ENCODE data around the gene LRRFIP2. TPM values are rescaled to one million over a fixed set of nuclear protein-coding genes. Genes with fewer than 3 reads are reported as not detected.
"Not testable (repeated sequence)": the region's sequence is repeated elsewhere in the genome, so short reads cannot be mapped to it uniquely, and the experiment has no call there.

Gene LRRFIP2
- total RNA-seq, 1 donor from 2014 or later, result 60.1 TPM

DNA sequence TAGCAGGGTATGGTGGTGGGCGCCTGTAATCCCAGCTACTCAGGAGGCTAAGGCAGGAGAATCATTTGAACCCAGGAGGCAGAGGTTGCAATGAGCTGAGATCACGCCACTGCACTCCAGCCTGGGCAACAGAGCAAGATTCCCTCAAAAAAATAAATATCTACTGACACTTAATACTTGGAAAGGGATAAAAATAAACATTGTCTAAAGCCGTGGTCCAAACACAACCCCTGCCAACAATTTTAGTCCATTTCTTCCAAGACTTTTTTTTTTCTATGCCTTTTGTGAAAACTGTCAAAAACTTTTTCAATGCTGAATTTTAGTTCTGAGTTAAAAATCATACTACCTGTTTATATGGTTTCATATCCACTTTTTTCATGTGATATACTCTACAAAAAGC, 131.7 kb downstream of the LRRFIP2 start:
- peak; percentile 72 for ATAC-seq
- intact Hi-C loops (cut with DNase I); DNase-seq (ENCODE audit: low spot score): not testable (repeated sequence)

DNA sequence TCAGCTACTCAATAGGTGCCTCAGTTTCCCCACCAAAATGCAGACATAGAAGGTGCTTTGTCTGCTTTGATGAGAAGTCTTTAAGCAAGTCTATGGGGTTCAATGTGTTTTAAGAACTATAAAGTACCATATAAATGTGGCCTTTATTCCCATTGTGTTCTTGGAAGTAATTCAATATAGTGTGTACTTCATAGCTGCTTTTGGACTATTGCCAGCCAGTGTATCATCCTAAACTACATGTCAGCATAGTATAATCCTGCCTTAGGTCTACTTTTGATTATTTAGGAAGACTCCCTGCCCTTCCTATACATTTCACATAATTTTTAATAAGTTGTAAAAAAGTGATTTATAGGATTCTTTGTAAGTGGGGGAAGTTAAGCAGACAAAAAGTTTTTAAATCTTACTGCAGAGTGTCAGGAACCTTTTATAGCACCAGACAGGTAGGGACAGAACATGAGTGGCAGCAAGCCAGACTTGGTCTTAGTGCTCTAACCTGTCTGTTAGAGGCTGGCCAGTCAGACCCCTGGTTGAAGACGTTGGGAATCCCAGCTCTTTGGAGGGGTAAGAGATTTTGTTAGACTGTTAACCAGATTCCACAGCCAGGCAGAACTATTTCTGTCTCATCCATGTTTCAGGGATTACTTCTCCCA, 132.7 kb downstream of the LRRFIP2 start:
- ATAC-seq (no peak), DNase-seq (ENCODE audit: low spot score) (no peak)
- intact Hi-C loops (cut with DNase I), result no loop called here

DNA sequence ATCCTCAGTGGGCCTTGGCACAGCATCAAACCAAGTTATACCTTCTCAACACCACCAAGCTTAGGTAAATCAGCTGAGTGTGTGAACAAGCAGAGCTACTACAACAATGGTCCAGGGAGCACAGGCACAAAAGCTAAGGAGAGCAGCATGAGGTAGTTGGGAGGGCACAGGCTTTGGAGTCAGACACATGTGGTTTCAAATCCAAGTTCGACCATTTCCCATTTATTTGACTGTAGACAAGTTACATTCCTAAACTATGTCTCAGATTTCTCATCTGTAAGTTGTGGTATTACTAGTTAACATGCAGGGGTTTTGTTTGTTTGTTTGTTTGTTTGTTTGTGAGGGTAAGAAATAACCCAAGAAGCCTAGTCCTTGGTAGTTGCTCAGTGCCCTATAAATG, 134.2 kb downstream of the LRRFIP2 start:
- intact Hi-C loops (cut with DNase I), result no loop called here
- DNase-seq (ENCODE audit: low spot score), result no peak
- ATAC-seq, result no peak

DNA sequence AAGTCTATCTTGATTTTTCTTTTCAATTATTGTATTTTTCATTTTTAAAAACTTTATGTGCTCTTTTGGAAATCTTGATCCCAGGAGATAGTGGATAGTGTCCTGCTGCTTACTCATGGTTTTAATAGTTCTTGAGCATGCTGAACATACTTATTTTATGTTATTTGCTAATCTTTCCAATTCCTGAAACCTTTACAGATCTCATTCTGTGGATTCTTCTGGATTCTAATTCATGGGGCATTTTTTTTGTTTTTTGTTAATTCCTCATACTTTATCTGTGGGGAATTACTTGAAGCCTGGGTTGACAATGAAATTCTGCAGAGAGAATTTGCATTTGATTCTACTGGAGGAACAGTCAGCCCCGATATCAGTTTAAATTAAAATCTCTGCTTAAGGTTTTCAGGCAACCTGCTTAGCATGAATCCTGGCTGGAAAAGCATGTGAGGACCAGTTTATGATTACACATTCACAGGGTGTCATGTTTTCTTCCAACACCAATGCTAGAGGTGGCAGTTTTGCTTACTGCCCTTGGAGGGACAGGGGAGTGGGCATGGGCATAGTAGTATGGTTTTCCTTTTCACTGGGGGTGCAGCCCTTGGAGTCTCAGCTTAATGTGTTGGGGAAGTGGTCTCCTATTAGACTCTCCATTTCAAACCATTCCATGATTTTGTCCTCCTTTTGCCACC, 135.1 kb downstream of the LRRFIP2 start:
- ATAC-seq (no peak), DNase-seq (ENCODE audit: low spot score) (no peak)
- intact Hi-C loops (cut with DNase I), result no loop called here

DNA sequence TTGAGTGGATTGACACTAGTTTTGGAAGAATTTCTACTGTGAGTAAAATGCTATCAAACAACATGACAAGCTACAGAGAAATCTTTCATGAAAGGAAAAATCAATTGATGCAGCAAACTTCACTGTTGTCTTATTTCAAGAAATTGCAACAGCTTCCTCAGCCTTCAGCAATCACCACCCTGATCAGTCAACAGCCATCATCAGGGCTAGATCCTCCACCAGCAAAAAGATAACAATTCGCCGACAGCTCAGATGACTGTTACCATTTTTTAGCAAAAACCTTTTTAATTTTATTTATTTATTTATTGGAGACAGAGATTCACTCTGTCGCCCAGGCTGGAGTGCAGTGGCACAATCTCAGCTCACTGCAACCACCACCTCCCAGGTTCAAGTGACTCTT, 137.0 kb downstream of the LRRFIP2 start:
- intact Hi-C loops (cut with DNase I), result no loop called here
- no peak for ATAC-seq

DNA sequence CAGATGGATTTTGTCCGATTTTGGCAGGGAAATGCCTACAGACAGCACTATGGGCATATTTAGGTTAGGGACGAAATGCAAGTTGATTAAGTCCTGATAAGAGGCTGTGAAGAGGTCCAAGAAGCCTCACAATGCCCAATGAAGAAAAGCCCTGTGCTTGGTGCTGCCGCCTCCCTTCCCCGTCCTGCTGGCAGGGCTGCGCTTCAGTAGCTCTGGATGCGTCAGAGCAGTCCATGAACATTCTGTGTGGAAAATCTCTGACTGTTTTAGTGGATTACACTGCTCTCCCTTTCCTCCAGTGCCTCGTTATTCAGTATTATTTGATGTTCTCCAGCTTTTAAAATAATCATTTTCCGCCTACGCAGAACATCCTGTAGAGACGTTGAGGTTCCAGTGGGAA, 141.4 kb downstream of the LRRFIP2 start:
- DNase-seq (ENCODE audit: low spot score), result no peak
- ATAC-seq, result peak; percentile 91
- intact Hi-C loops (cut with DNase I), result no loop called here

More for the DNA sequence above, 137.0 kb downstream of the LRRFIP2 start:
- no peak for DNase-seq (ENCODE audit: low spot score)

DNA sequence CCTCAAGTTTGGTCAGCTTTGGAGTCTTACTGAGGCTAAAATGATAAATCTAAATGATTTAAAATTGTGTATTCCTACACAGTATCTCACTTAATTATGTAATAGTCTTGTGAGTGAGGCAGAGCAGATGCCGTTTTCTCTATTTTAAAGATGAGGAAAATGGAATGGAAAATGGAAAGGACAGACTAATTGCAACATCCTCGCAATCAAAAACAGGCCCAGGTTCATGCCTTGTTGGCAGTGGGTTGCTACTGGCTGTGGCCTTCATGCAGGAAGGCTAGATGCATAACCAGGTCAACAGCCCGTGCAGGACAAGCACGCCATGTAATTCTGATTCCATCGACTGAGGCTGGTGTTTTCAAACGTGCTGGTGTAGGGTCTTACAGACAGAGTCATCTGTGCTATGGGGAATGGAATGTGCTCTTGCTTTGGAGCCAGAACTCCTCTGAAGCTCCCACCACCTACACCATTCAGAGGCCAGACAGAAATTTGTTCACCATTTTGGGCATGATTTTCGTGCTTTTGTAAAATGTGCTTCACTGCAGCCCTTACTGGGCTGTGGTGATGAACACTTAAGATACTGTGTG, 143.2 kb downstream of the LRRFIP2 start:
- DNase-seq (ENCODE audit: low spot score) (no peak), ATAC-seq (peak; percentile 29)
- intact Hi-C loops (cut with DNase I), result no loop called here

DNA sequence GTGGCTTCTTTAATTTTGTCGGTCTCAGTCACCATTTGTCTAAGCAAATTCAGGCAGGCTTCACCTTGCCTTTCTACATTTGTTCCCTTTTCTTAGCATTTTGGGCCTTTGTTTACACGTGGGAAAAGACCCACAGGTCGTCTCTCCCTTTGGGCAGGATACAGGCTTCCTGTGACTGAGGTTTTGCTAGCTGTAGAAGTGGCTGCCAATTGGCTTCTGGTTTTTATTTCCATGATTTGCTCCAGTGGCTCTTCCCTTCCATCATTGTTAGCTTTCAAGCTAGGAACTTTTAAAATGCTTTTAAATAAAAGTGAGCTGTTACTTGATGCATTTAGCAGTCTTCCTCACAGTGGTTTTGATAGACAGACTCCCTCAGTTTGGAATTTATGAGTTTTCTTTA, 143.8 kb downstream of the LRRFIP2 start:
- peak; percentile 68 for ATAC-seq
- DNase-seq (ENCODE audit: low spot score), result no peak
- intact Hi-C loops (cut with DNase I), result no loop called here

DNA sequence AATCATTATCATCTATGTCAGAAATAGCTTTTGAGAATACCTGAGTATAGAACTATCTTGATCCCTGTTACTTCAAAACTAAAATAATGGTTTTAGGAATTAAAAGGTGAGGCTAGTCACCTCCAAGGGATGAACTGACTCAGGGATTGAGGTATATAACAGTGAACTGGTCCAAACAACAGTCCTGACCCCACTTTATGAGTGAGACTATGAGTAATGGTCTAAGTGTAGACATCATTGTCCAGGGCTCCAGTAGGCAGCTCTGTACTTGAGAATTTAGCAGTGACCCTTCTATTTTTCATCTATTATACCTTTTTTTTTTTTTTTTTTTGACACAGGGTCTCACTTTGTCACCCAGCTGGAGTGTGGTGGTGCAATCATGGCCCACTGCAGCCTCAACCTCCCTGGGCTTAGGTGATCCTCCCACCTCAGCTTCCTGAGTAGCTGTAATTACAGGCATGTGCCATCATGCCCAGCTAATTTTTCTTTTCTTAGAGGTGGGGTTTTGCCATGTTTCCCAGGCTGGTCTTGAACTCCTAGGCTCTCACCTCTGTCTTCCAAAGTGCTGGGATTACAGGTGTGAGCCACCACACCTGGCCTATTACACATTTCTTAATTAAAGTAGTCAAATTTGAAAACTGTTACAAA, 144.7 kb downstream of the LRRFIP2 start:
- ATAC-seq (no peak), DNase-seq (ENCODE audit: low spot score) (no peak)
- intact Hi-C loops (cut with DNase I), result no loop called here

DNA sequence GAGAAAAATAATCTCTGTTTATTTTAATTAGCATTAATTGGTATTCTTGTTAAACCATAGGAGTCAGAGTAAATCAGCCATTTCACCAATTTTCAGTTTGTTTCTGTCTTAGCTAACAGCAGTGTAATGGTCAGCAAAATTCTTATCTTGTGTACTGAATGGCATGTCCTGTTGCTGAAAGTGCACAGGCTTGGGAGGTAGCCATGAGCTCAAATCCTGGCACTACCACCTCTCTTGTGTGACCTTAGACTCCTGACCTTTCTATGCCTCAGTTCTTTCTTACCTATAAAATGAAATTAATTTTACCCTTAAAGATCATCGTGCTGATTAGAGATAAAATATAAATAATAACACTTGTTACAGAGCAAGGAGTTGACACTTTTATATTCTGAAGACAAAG, 145.3 kb downstream of the LRRFIP2 start:
- intact Hi-C loops (cut with DNase I), result no loop called here
- DNase-seq (ENCODE audit: low spot score) (no peak), ATAC-seq (no peak)

DNA sequence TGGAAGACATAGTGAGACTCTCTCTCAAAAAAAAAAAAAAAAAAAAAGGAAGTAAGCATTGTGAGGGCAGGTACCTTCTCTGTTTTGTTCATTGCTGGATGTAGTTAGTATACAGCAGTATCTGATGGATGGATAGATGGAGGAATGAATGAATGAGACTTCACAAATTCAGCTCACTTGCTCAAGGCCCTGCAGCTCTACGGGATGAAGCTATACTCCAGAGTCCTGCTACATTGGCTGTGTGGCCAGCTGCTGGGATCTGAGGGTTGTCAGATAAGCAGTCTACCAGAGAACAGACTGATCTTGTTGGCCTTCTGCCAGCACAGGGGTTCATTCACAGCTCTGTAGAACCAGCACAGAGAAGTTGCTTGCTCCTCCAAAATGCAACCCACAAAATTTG, 146.1 kb downstream of the LRRFIP2 start:
- DNase-seq (ENCODE audit: low spot score), result no peak
- no peak for ATAC-seq
- intact Hi-C loops (cut with DNase I), result no loop called here

DNA sequence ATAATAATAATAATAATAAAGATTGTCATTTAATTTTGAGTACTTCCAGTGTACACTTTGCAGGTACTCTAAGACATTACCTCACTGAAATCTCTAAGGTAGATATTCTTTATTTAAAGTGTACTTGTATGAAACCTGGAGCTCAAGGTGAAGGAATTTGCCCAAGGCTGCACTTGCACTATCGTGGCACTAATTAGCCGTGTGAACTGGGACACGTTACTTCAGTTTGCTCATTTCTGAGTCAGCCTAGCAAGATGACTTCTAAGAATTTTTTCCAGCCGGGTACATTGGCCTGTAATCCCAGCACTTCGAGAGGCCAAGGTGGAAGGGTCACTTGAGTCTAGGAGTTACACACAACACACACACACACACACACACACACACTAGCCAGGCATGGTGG, 147.5 kb downstream of the LRRFIP2 start:
- ATAC-seq (no peak), DNase-seq (ENCODE audit: low spot score) (no peak)
- intact Hi-C loops (cut with DNase I), result no loop called here

DNA sequence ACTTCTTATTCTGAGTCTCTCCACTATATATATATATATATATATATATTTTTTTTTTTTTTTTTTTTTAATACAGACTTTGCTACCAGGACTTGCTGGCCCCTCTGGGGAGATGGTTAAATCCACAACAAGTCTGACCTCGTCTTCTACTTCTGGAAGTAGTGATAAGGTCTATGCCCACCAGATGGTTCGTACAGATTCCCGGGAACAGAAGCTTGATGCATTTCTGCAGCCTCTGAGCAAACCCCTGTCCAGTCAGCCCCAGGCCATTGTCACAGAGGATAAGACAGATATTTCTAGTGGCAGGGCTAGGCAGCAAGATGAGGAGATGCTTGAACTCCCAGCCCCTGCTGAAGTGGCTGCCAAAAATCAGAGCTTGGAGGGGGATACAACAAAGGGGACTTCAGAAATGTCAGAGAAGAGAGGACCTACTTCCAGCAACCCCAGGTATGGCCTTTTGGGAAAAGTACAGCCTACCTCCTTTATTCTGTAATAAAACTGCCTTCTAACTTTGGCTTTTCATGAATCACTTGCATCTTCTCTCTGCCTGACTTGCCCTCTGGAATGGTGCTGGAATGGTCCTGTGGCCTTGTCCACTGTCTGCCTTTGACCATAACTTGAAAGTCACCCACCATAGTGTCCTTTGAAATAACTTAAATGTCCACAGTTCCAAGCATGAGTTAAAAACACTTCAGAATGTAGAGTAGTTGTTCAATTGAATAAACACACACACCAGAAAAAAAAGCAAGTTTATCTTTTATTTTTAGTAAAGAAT, 148.6 kb downstream of the LRRFIP2 start:
- ATAC-seq (no peak), DNase-seq (ENCODE audit: low spot score) (no peak)
- intact Hi-C loops (cut with DNase I), result no loop called here

DNA sequence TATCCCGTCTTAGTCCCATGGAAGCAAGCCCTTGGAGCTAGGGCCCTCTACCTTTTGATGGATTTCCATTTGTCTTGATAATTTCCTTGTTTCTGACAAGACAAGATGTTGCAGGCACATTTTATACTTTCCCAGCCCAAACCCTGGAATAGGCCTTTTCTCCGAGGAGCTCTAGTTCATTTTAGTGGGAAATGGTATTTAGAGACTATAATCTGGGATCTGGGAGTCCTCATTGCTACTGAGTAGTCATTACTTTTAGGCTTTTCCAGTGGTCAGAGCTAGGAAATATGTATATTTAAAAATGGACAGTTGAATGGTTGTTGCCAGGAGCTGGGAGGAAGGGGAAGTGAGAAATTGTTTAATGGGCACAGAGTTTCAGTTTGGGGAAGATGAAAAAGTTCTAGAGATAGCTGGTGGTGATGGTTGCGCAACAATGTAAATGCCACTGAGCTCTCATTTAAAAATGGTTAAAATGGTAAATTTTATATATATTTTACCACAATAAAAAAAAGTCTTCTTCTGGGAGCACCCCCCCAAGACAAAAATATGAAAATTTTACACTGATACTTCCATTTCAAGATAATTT, 149.5 kb downstream of the LRRFIP2 start:
- intact Hi-C loops (cut with DNase I), result no loop called here
- ATAC-seq (no peak), DNase-seq (ENCODE audit: low spot score) (no peak)

DNA sequence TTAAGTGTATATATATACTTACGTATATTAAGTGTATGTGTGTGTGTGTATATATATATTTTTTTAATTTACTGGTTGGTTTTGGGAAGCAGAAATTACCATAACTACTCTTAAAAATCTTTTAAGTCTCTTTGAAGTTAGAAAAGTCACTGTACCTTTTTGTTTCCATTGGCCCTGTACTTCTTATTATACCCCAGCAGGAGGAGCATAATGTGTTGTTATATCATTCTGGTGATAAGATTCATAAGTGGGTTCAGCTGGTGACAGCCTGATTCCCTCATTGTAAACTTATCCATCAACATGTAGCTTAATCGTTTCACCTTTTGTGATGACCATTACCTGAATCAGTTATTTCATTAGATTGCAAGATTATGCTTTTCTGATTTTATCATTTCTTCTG, 150.3 kb downstream of the LRRFIP2 start:
- DNase-seq (ENCODE audit: low spot score) (no peak), ATAC-seq (no peak)
- intact Hi-C loops (cut with DNase I), result no loop called here

DNA sequence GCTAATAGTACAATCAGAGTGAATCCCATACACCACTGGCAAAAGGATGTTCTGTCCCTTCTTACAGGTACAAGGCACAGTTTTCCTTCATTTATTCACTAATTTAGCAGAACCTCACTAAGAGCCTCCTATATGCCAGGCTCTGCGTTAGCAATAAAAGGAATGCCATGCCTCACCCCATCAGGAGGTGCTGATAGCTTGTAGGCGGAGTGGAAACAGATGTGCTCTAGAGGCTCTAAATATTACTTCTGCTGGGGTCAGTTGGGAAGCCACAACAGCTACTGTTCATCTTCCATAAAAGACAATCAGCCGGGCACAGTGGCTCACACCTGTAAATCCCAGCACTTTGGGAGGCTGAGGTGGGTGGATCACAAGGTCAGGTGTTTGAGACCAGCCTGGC, 156.7 kb downstream of the LRRFIP2 start:
- no peak for ATAC-seq
- DNase-seq (ENCODE audit: low spot score), result no peak

DNA sequence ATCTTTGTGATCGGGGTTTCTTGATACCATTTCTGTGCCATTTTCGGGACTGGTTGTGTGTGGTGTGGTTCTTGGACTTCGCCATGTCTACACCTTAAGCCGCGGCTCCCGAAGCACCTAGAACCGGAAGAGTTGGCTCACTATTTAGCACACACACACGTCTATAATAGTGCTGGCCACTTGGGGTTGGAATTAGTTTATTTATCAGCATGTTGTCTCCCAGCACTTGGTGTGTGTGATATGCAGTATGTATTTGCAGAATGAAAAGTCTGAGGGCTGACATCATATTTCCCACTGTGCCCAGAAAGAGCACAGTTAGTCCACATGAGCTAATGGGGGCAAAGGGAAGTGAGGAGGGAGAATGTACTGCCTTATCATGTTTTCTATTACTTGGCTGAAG, 157.5 kb downstream of the LRRFIP2 start:
- ATAC-seq (no peak), DNase-seq (ENCODE audit: low spot score) (no peak)
- intact Hi-C loops (cut with DNase I), result no loop called here

More for the DNA sequence above, 156.7 kb downstream of the LRRFIP2 start:
- intact Hi-C loops (cut with DNase I), result no loop called here

DNA sequence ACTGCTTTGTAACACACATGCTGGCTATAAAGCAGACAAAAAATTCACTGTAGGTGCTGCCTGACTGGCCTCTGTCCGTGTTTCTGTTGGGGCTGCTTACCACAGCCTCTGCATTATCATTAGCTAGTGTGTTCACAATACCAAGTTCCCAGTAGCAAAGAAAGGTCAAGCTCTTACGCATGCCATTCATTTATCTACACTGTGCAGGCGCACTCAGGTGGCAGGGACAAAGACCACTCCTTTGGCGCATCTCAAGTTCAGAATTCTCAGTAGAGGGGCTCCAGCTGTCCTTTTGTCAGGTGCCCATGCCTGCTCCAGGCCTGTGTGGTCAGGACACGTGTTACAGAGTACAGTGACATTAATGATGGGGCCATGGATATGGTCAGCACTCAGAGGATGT, 158.7 kb downstream of the LRRFIP2 start:
- intact Hi-C loops (cut with DNase I), result no loop called here
- ATAC-seq (peak; percentile 10), DNase-seq (ENCODE audit: low spot score) (no peak)

DNA sequence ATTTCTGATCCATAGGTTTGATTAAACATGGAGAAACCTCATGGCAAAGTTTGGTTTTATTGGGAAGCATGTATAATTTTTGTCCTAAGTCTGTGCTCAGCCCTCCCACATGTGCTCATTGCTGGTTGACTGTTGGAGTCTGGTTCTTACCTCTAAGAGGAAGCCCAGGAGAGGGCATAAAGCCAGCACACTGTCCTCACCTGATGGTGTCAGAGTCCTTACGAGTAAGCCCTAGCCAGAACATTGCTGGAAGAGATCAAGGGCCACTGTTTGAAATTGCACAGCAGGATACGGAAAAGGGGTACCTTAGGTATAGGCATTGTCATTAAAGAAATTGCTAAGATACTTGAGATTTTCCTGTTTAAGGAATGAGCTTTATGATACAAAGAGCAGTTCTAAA, 159.8 kb downstream of the LRRFIP2 start:
- intact Hi-C loops (cut with DNase I), result no loop called here
- DNase-seq (ENCODE audit: low spot score) (no peak), ATAC-seq (no peak)
